Type B pancreatic cell (in vitro differentiated cells): Measurements from ENCODE around the gene ZNF638. TPM values are rescaled to one million over a fixed set of nuclear protein-coding genes. Genes with fewer than 3 reads are reported as not detected.

Experiments used
- DNase-seq: peaks from one replicate; pipeline ENCODE4 v3.0.0; 2021; ENCODE audit warnings: mixed read lengths; ENCODE audit not compliant: unreplicated experiment; ENCODE audit errors: extremely low spot score
- H3K27ac Mint-ChIP-seq: 2 replicates; pipeline ENCODE4 v1.8.0; 2021; ENCODE audit warnings: mild to moderate bottlenecking, mixed read lengths
- H3K27me3 Mint-ChIP-seq: 2 replicates; pipeline ENCODE4 v1.8.0; 2021; ENCODE audit warnings: mixed read lengths
- H3K36me3 Mint-ChIP-seq: 2 replicates; pipeline ENCODE4 v1.8.0; 2021; ENCODE audit warnings: mixed read lengths
- H3K4me1 Mint-ChIP-seq: one replicate; pipeline ENCODE4 v1.8.0; 2021; ENCODE audit warnings: mixed read lengths; ENCODE audit not compliant: unreplicated experiment
- H3K4me3 Mint-ChIP-seq: 2 replicates; pipeline ENCODE4 v1.8.0; 2021; ENCODE audit warnings: mild to moderate bottlenecking, mixed read lengths
- H3K9me3 Mint-ChIP-seq: 2 replicates; pipeline ENCODE4 v1.8.0; 2021; ENCODE audit warnings: mixed read lengths
- total RNA-seq: library from RNA; stranded (reverse); gene quantifications from 2 replicates; pipeline ENCODE4 v1.2.1, GENCODE V29; 2021; ENCODE audit warnings: low replicate concordance
- TF ChIP-seq, protein P1 (sequence below): fragments of 200-600 bp; sonication (generic); conservative IDR thresholded peaks from 2 replicates; pipeline ENCODE4 v1.5.0; 2021; ENCODE audit warnings: antibody characterized with exemption, mild to moderate bottlenecking

ZNF638 gene
- total RNA-seq, 1 donor from 2014 or later = 149 TPM

GRCh38 chr2:71460595-71461303, 129.2 kb downstream of the ZNF638 start:
- Mint-ChIP-seq H3K36me3 (no peaks in the 10 kb centered on the region), H3K27me3 (peaks cover 13% of the 10 kb centered on the region), H3K27ac (no peak overlapping the region), H3K4me1 (peaks cover 29% of the 10 kb centered on the region), H3K4me3 (peak overlapping the region; percentile 26), H3K9me3 (no peaks in the 10 kb centered on the region)
- TF ChIP-seq, protein P1, sequence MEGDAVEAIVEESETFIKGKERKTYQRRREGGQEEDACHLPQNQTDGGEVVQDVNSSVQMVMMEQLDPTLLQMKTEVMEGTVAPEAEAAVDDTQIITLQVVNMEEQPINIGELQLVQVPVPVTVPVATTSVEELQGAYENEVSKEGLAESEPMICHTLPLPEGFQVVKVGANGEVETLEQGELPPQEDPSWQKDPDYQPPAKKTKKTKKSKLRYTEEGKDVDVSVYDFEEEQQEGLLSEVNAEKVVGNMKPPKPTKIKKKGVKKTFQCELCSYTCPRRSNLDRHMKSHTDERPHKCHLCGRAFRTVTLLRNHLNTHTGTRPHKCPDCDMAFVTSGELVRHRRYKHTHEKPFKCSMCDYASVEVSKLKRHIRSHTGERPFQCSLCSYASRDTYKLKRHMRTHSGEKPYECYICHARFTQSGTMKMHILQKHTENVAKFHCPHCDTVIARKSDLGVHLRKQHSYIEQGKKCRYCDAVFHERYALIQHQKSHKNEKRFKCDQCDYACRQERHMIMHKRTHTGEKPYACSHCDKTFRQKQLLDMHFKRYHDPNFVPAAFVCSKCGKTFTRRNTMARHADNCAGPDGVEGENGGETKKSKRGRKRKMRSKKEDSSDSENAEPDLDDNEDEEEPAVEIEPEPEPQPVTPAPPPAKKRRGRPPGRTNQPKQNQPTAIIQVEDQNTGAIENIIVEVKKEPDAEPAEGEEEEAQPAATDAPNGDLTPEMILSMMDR = peak; percentile 75
- no peak for DNase-seq

GRCh38 chr2:71461304-71461671, 129.7 kb downstream of the ZNF638 start:
- no peaks in the 10 kb centered on the region for H3K36me3 Mint-ChIP-seq
- TF ChIP-seq, protein P1 = no peak
- no peaks in the 10 kb centered on the region for H3K9me3 Mint-ChIP-seq
- no peak overlapping the region for H3K4me3 Mint-ChIP-seq
- no peak for DNase-seq
- H3K4me1 Mint-ChIP-seq = peaks cover 23% of the 10 kb centered on the region
- H3K27ac Mint-ChIP-seq = no peak overlapping the region
- peaks cover 10% of the 10 kb centered on the region for H3K27me3 Mint-ChIP-seq

- peaks cover 19% of the 10 kb centered on the region for H3K4me1 Mint-ChIP-seq
These were observed 130.5 kb downstream of the ZNF638 start for GRCh38 chr2:71462056-71462605.

DNA sequence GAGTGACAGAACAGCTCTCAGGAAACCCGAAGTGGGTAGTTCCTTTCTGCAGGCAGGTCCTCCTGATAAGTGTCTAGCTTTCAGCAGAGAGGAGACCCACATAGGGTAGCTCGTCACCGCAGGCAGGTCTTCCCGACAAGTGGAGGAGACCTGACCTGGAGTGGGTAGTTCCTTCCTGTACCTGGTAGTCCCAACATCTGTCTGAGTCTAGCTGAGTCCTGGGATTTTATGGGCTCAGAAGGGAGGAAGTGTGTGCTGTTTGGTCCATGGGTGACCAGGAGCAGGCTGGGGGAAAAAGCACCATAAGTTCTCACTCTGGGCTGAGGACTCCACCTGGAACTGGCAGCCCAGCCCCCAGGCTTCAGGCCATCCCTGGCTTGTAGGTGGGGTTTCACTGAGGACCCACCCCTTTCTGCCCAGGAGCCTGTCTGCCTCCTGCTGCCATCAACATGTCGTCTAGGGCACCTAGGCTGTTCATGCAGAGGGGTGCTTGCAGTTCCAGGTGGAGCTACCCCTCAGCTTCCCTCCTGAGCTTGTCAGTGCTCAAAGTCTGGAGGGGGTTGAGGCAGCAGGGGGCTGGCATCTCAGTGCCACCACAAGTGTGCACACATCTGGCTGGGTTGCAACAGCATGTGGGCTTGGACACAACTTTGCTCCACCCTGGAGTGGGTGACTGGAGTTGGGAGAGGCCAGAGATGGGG, 131.2 kb downstream of the ZNF638 start:
- Mint-ChIP-seq H3K36me3 (no peaks in the 10 kb centered on the region), H3K4me1 (peaks cover 21% of the 10 kb centered on the region), H3K4me3 (no peak overlapping the region), H3K27ac (no peak overlapping the region), H3K9me3 (no peaks in the 10 kb centered on the region), H3K27me3 (peaks cover 22% of the 10 kb centered on the region)
- no peak for DNase-seq
- TF ChIP-seq, protein P1 = no peak

More at GRCh38 chr2:71462056-71462605, 130.5 kb downstream of the ZNF638 start:
- peaks cover 15% of the 10 kb centered on the region for H3K27me3 Mint-ChIP-seq
- no peak overlapping the region for H3K27ac Mint-ChIP-seq
- no peak overlapping the region for H3K4me3 Mint-ChIP-seq
- TF ChIP-seq, protein P1 = no peak
- H3K36me3 Mint-ChIP-seq = no peaks in the 10 kb centered on the region
- no peaks in the 10 kb centered on the region for H3K9me3 Mint-ChIP-seq
- DNase-seq = no peak

DNA sequence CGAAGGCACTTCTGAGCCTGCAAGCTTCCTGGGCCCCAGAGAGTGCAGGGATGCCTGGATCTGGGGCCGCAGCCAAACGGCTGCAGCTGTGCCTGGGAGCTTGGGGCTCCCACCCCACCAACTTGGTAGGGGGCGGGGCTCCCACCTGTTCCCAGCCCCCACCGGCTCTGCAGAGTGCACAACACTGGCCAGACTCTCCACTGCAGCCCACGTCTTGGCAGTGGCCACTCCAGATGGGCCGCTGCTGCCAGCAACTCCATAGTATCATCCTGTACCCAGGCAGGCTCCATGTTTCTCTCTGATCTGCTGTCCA, 131.7 kb downstream of the ZNF638 start:
- H3K27me3 Mint-ChIP-seq = peaks cover 27% of the 10 kb centered on the region

More for the DNA sequence above, 131.7 kb downstream of the ZNF638 start:
- TF ChIP-seq, protein P1 = no peak
- H3K36me3 Mint-ChIP-seq = no peaks in the 10 kb centered on the region
- DNase-seq = no peak
- no peak overlapping the region for H3K4me3 Mint-ChIP-seq
- H3K4me1 Mint-ChIP-seq = peaks cover 19% of the 10 kb centered on the region
- H3K9me3 Mint-ChIP-seq = no peaks in the 10 kb centered on the region
- no peak overlapping the region for H3K27ac Mint-ChIP-seq
